Endothelial cell of umbilical vein (primary cell): ENCODE results near the gene C11orf71. TPM values are rescaled to one million over a fixed set of nuclear protein-coding genes. Genes with fewer than 3 reads are reported as not detected.

Experiments used
- BruUV-seq: library from RNA; stranded (reverse); fragments of 400-500 nt; replicated peaks from 2 replicates; lab custom pipeline; 2021; lab: Mats Ljungman, UMichigan
- CTCF ChIA-PET: fragments of 300-600, 350-600 bp; sonication (Branson Sonifier 250); formaldehyde crosslinking; loops from one replicate; lab custom pipeline; 2021; ENCODE audit warnings: antibody characterized with exemption, inconsistent platforms; lab: Charles Lee
- POLR2A ChIA-PET: fragments of 300-600, 350-600 bp; sonication (Branson Sonifier 250); formaldehyde crosslinking; loops from one replicate; lab custom pipeline; 2021; ENCODE audit warnings: antibody characterized with exemption, inconsistent platforms; lab: Charles Lee
- DNase-seq: peaks from one replicate; pipeline ENCODE4 v3.0.0-alpha.2; 2011; ENCODE audit warnings: low read depth, low spot score
- FAIRE-seq: peaks from 2 replicates; lab custom pipeline; 2011; peaks lifted over from hg19 to GRCh38; lab: Jason Lieb, UNC
- H2AFZ ChIP-seq: 2 replicates; pipeline ENCODE4 v1.6.0; 2012; ENCODE audit warnings: low read depth, low read length, control low read depth, inconsistent platforms
- H3K27ac ChIP-seq: 2 replicates; pipeline ENCODE4 v1.5.1; 2011; ENCODE audit warnings: low read depth, mild to moderate bottlenecking, control low read depth, low read length, moderate library complexity; ENCODE audit not compliant: insufficient read depth
- H3K27me3 ChIP-seq, 2 experiments: 2 replicates each; pipeline versions ENCODE4 v1.6.0 to v1.6.1; 2011; ENCODE audit warnings: low read length in 2 of 2, mixed read lengths in 1 of 2; ENCODE audit not compliant: control insufficient read depth in 2 of 2, insufficient read depth in 2 of 2
- H3K36me3 ChIP-seq, 2 experiments: 2 replicates in 1 of 2; 3 replicates in 1 of 2; pipeline ENCODE4 v1.5.1; 2011; ENCODE audit warnings: low read length in 2 of 2, mild to moderate bottlenecking in 1 of 2, moderate library complexity in 1 of 2; ENCODE audit not compliant: control insufficient read depth in 2 of 2, insufficient read depth in 2 of 2; ENCODE audit errors: extremely low read depth in 1 of 2
- H3K4me1 ChIP-seq: 3 replicates; pipeline ENCODE4 v1.5.1; 2011; ENCODE audit warnings: mild to moderate bottlenecking, low read length; ENCODE audit not compliant: control insufficient read depth, insufficient read depth; ENCODE audit errors: extremely low read depth
- H3K4me2 ChIP-seq: 2 replicates; pipeline ENCODE4 v1.6.1; 2011; ENCODE audit warnings: low read length, control low read depth, mixed read lengths; ENCODE audit not compliant: insufficient read depth
- H3K4me3 ChIP-seq, 3 experiments: fragments of 200-600 bp in 1 of 3; sonication (generic), shearing (Covaris generic) in 1 of 3; replicated peaks in 1 of 3; 2 replicates each; pipeline ENCODE4 v1.5.1; 2011 to 2016; ENCODE audit warnings: control low read depth in 3 of 3, low read length in 3 of 3, mild to moderate bottlenecking in 2 of 3, inconsistent platforms in 1 of 3, low read depth in 1 of 3, moderate library complexity in 1 of 3; ENCODE audit not compliant: insufficient read depth in 1 of 3
- H3K79me2 ChIP-seq: 2 replicates; pipeline ENCODE4 v1.6.0; 2012; ENCODE audit warnings: low read length, inconsistent platforms; ENCODE audit not compliant: control insufficient read depth, insufficient read depth
- H3K9ac ChIP-seq: replicated peaks from 2 replicates; pipeline ENCODE3; 2011; ENCODE audit warnings: low read length, control low read depth; ENCODE audit not compliant: insufficient read depth; ENCODE audit errors: extremely low read depth
- H3K9me1 ChIP-seq: replicated peaks from 3 replicates; pipeline ENCODE4 v1.6.0; 2011; ENCODE audit warnings: mild to moderate bottlenecking, low read length; ENCODE audit not compliant: control insufficient read depth, insufficient read depth; ENCODE audit errors: extremely low read depth
- H3K9me3 ChIP-seq: replicated peaks from 2 replicates; pipeline ENCODE4 v1.5.1; 2012; ENCODE audit warnings: low read length, inconsistent platforms; ENCODE audit not compliant: control insufficient read depth, insufficient read depth
- H4K20me1 ChIP-seq: replicated peaks from 2 replicates; pipeline ENCODE3; 2011; ENCODE audit warnings: mild to moderate bottlenecking, low read length; ENCODE audit not compliant: control insufficient read depth, insufficient read depth; ENCODE audit errors: extremely low read depth
- FOS ChIP-seq: IDR thresholded peaks from 2 replicates; pipeline ENCODE4 v1.6.1; 2011; ENCODE audit warnings: mild to moderate bottlenecking, low read length, moderate library complexity, borderline replicate concordance; ENCODE audit not compliant: insufficient read depth
- GATA2 ChIP-seq: IDR thresholded peaks from 2 replicates; pipeline ENCODE4 v1.7.0; 2011; ENCODE audit warnings: low read depth, mild to moderate bottlenecking, moderate library complexity, mixed read lengths, low read length; ENCODE audit not compliant: insufficient read length, insufficient read depth
- MYC ChIP-seq: IDR thresholded peaks from one replicate; pipeline ENCODE4 v1.6.1; 2011; ENCODE audit warnings: mild to moderate bottlenecking, low read depth, low read length
- dilution Hi-C: fragments of 300-500 bp; cut with MboI; formaldehyde crosslinking; loops from one replicate; pipeline ENCODE4 v1.15.0; 2019; ENCODE audit warnings: low sequenced_read_pairs; ENCODE audit not compliant: extremely low pct_ligation_motif_present
- intact Hi-C: fragments of 100-400 bp; cut with micrococcal nuclease; formaldehyde crosslinking; loops from one replicate; pipeline ENCODE4 v1.10.0; 2022
- polyA plus RNA-seq, 4 experiments: library from polyadenylated mRNA; depleted of rRNA in 3 of 4; stranded (reverse) in 3 of 4; unstranded in 1 of 4; fragments of >200 nt; gene quantifications; 2 replicates each; pipeline versions ENCODE4 v1.2.1 to v1.2.3, GENCODE V29; 2011 to 2012; ENCODE audit warnings: missing spikeins in 1 of 4
- total RNA-seq: library from RNA; stranded (reverse); gene quantifications from 2 replicates; pipeline ENCODE4 v1.2.3, GENCODE V29; 2021
- TF ChIP-seq, protein P1 (sequence below), 2 donors: IDR thresholded peaks; 1 replicate in 1 of 2; 2 replicates in 1 of 2; pipeline ENCODE4 v1.5.1; 2011; ENCODE audit warnings: low read length in 2 of 2, mild to moderate bottlenecking in 2 of 2, moderate library complexity in 2 of 2, control low read depth in 1 of 2, inconsistent platforms in 1 of 2, low read depth in 1 of 2; ENCODE audit not compliant: insufficient read depth in 1 of 2; ENCODE audit errors: extremely low read depth in 1 of 2

C11orf71 gene
- total and polyA plus RNA-seq, 2 donors (not counting 3 experiments of a cell fraction or from before 2014, with no cell fraction given), result 4.0 to 6.9 TPM

DNA sequence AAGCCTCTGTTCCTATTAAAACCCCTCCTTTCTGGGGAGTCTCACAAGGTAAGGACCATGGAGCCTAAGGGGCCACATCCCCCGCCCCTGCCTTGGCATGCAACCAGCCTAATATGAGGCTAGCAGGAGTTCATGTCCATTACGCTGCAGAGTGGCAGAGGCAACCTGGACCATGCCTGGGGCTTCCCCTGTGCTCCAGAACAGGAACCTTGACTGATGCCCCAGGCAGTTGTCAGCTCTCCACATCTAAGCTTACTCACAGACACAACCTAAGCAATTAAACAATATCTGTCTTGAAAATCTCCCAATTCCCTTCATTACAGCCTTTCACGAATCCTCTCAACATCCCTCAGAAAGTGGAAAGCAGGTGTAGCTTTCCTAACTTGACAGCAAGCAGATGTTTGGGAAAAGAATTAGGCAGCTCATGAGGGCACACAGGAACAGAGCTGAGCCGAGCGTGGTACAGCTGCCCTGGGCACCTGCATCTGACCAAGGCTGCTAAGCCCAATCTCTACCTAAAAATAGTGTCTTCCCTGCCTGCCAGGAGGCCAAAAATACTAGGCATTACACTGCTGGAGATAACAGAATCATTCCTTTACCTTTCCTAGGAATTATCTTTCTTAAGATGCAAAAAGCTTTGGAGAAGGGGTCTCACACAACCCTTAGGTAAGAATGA, 20.8 kb downstream of the C11orf71 start:
- POLR2A ChIA-PET, result no interaction called here
- Histone ChIP-seq H3K36me3 (no peaks in the 10 kb centered on the region), H3K79me2 (no peaks in the 10 kb centered on the region), H2AFZ (no peak overlapping the region), H3K27me3 (peaks cover 0 to 2% of the 10 kb centered on the region in 2 experiments), H3K9ac (no peak overlapping the region), H4K20me1 (no peaks in the 10 kb centered on the region), H3K4me3 (no peak overlapping the region), H3K27ac (no peak overlapping the region), H3K9me1 (no peaks in the 10 kb centered on the region), H3K4me2 (no peak overlapping the region), H3K9me3 (no peaks in the 10 kb centered on the region), H3K4me1 (no peaks in the 10 kb centered on the region)
- FAIRE-seq, result no peak
- intact Hi-C loops, result no loop called here
- BruUV-seq, result no TSS peak
- DNase-seq, result no peak
- CTCF ChIA-PET, result interaction anchor here (0.6 to 2.0 kb wide), 2 partner anchors 18 to 39 kb away, joined by 3 to 5 read pairs; no protein-coding TSS in a partner anchor
- no peak for TF ChIP-seq GATA2
- no peak for TF ChIP-seq MYC
- TF ChIP-seq, protein P1, sequence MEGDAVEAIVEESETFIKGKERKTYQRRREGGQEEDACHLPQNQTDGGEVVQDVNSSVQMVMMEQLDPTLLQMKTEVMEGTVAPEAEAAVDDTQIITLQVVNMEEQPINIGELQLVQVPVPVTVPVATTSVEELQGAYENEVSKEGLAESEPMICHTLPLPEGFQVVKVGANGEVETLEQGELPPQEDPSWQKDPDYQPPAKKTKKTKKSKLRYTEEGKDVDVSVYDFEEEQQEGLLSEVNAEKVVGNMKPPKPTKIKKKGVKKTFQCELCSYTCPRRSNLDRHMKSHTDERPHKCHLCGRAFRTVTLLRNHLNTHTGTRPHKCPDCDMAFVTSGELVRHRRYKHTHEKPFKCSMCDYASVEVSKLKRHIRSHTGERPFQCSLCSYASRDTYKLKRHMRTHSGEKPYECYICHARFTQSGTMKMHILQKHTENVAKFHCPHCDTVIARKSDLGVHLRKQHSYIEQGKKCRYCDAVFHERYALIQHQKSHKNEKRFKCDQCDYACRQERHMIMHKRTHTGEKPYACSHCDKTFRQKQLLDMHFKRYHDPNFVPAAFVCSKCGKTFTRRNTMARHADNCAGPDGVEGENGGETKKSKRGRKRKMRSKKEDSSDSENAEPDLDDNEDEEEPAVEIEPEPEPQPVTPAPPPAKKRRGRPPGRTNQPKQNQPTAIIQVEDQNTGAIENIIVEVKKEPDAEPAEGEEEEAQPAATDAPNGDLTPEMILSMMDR (IDR thresholded peaks at IDR 0.05; ENCODE audit: extremely low read depth in 1 of 2, insufficient read depth in 1 of 2, low read depth in 1 of 2, low read length in 2 of 2), result no peak
- TF ChIP-seq FOS, result no peak
- dilution Hi-C loops, result no loop called here
